Stimulated activated CD8-positive, alpha-beta memory T cell treated with anti-CD3 and anti-CD28 coated beads, Interleukin-12 subunit alpha, Interleukin-12 subunit beta, amount 100 ng/mL, for 24 hours (primary cell): ENCODE data around the gene CTNNBL1.
A peak's percentile ranks its signal among the peaks of the same experiment; 100 is the strongest.
"Not testable (repeated sequence)": the region's sequence is repeated elsewhere in the genome, so short reads cannot be mapped to it uniquely, and the experiment has no call there.

Source experiments
- DNase-seq: peaks from one replicate; pipeline ENCODE4 v3.0.0-alpha.2; 2020; ENCODE audit errors: extremely low read depth

Gene CTNNBL1, protein sequence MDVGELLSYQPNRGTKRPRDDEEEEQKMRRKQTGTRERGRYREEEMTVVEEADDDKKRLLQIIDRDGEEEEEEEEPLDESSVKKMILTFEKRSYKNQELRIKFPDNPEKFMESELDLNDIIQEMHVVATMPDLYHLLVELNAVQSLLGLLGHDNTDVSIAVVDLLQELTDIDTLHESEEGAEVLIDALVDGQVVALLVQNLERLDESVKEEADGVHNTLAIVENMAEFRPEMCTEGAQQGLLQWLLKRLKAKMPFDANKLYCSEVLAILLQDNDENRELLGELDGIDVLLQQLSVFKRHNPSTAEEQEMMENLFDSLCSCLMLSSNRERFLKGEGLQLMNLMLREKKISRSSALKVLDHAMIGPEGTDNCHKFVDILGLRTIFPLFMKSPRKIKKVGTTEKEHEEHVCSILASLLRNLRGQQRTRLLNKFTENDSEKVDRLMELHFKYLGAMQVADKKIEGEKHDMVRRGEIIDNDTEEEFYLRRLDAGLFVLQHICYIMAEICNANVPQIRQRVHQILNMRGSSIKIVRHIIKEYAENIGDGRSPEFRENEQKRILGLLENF

GRCh38 chr20:37693635-37694626, at the start of gene CTNNBL1:
TSS of gene CTNNBL1 (plus strand) at chr20:37694030. CDS start at chr20:37694123, 93 bp downstream.
- DNase-seq, result peak; percentile 91

DNA sequence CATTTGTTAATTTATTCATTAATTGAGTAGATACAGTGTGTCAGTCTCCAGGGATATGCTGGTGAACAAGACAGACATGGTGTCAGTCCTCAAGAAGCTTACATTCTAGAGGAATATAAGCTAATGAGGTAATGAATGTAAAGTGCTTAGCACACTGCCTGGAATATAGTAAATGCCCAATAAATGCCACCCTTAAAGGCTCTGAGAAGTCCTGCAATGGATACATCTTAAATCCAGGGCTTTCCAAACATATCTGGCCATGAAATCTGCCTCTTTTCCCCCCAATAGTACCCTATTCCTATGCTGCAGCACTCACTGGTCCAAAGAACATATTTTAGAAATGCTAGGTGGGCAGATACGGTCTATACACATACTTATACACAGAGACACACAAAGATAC, 49.2 kb upstream of the CTNNBL1 start:
- DNase-seq, result no peak

- no peak for DNase-seq
Measured at GRCh38 chr20:37647946-37648345, 45.9 kb upstream of the CTNNBL1 start.

DNA sequence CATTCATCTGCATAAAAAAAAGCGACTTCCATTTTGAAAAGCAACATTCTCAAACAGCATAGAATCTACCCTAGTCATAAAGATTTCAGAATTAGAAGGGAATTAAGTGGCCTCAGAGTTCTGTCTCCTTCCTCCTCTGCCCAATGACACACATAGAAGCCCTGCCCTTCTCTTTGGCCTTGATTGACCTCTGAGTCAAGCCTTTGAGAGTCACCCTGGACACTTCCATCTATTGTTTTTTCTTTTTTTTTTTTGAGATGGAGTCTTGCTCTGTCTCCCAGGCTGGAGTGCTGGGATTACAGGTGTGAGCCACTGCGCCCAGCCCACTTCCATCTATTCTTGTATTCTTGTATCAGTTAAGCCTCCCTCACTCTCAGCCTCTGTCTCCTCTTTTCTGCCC, 44.8 kb upstream of the CTNNBL1 start:
- no peak for DNase-seq

GRCh38 chr20:37649676-37650370, 44.0 kb upstream of the CTNNBL1 start:
- no peak for DNase-seq

GRCh38 chr20:37650661-37651060, 43.2 kb upstream of the CTNNBL1 start:
- DNase-seq, result no peak

DNA sequence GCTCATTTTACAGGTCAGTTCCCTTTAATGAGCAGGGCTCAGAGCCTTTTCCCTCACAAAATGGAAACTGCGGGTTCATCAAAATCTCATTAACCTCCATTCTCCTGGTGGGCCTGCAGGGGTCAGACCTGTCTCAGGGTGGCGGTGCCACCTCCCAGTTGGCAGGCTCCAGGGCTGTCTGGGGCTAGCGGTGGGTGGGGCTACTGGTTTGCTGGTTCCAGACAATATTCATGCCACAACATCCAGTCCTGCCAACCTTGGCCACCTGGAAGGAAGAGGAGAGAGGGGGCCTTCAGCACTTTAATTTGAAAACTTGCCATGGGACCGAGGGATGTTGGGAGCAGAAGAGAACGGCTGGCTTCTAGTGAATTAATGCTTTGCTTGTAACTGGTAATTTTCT, 41.9 kb upstream of the CTNNBL1 start:
- no peak for DNase-seq

DNA sequence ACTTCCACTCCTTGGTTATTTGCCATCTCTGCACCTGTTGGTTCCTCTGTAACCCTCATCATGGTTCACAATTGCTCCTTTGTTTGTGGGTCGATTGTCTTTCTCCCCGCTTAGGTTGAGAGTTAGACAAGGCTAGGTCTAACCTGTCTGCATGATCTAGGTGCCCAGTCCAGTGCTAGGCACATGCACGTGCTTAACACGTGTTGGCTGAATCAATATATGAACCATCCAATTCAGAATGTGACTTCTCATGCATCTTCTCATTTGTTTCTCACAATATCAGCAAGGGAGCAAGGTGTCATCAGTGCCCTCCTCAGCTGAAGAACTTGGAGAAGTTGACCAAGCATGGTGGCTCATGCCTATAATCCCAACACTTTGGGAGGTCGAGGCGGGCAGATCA, 36.9 kb upstream of the CTNNBL1 start:
- DNase-seq, result no peak

GRCh38 chr20:37657924-37658804, 35.7 kb upstream of the CTNNBL1 start:
- DNase-seq, result no peak

DNA sequence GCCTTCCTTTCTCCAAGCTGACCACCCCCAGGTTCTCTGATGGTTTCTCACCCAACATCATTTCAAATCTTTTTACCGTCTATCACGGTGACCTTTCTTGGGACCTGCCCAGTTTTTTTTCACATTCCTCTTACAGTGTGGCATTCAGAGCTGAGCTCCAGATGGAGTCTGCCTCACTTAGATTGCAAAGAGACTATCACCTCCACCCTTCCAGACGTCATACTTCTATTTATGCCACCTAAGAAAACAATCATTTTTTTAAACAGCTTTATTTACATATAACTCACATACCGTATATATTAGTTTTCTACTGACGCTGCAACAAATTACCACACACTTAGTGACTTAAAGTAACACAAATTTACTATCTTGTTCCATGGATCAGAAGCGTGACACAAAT, 32.3 kb upstream of the CTNNBL1 start:
- no peak for DNase-seq

GRCh38 chr20:37662308-37662707, 31.5 kb upstream of the CTNNBL1 start:
- no peak for DNase-seq

- DNase-seq, result not testable (repeated sequence)
Measured at GRCh38 chr20:37664595-37664994, 29.2 kb upstream of the CTNNBL1 start.

DNA sequence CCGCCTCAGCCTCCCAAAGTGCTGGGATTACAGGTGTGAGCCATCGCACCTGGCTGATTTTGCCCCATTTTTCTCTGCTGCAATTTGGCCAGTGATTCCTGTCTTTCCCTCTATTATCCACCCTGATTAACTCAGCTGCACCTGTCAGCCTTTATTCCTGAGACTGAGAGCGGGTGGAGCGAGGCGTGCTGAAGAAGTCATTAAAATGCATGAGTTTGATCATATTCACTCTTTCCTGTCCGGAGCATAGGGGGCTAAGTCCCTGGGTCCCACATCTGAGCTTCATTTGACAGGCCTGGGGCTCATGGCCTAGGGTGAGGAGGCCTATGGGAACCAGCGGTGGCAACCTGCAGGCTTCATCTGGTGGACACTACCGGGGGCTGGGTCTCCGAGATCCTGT, 25.7 kb upstream of the CTNNBL1 start:
- no peak for DNase-seq

- DNase-seq, result no peak
Measured at GRCh38 chr20:37669062-37669772, 24.6 kb upstream of the CTNNBL1 start.

- DNase-seq, result no peak
Measured at GRCh38 chr20:37669773-37670236, 24.0 kb upstream of the CTNNBL1 start.

- no peak for DNase-seq
Measured at GRCh38 chr20:37670351-37670791, 23.5 kb upstream of the CTNNBL1 start.

GRCh38 chr20:37672143-37672542, 21.7 kb upstream of the CTNNBL1 start:
- DNase-seq, result no peak

- no peak for DNase-seq
Measured at GRCh38 chr20:37673444-37673843, 20.4 kb upstream of the CTNNBL1 start.

DNA sequence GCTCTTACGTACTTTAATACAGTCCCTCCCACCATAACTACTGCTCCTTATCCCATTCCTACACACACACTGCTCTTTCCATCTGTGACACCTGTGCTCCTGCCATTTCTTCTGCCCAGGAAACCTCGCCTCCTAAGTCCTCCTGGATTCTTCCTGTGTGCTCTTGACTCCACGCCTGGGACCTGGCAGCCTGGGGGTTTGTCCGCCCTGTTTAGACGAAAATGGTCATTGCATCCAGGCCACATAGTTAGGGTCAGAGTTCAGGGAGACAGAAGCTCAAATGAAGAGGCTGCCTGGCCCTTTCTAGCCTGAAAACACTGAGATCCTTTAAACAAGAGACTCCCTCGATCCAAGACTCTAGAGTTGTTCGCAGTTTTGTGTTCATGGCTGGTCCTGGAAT, 17.4 kb upstream of the CTNNBL1 start:
- DNase-seq, result no peak
